Panc1 (cell line): ENCODE results near the gene SLC22A12. TPM values are rescaled to one million over a fixed set of nuclear protein-coding genes. Genes with fewer than 3 reads are reported as not detected.

Experiments used
- ATAC-seq: fragments of 200-7000 bp; cut with Tn5 transposase; 2 replicates; pipeline ENCODE4 v1.9.1; 2020; ENCODE audit warnings: mild to moderate bottlenecking, moderate library complexity
- BruUV-seq: library from RNA; stranded (reverse); fragments of 400-500 nt; replicated peaks from 2 replicates; lab custom pipeline; 2021; lab: Mats Ljungman, UMichigan
- CTCF ChIA-PET: fragments of 300-600 bp; sonication (Branson Sonifier 250); formaldehyde crosslinking; loops from one replicate; lab custom pipeline; 2022; ENCODE audit warnings: antibody characterized with exemption; lab: Charles Lee
- POLR2A ChIA-PET: fragments of 300-600 bp; sonication (Branson Sonifier 250); formaldehyde crosslinking; loops from one replicate; lab custom pipeline; 2022; ENCODE audit warnings: antibody characterized with exemption; lab: Charles Lee
- DNase-seq: peaks from one replicate; pipeline ENCODE4 v3.0.0-alpha.2; 2010; ENCODE audit warnings: low read depth, low spot score
- H3K27ac ChIP-seq: 2 replicates; pipeline ENCODE4 v1.5.1; 2011; ENCODE audit warnings: mild to moderate bottlenecking, low read length, inconsistent platforms
- H3K27me3 ChIP-seq: fragments of 200-500 bp; sonication (Bioruptor generic); 2 replicates; pipeline ENCODE4 v1.6.0; 2014; ENCODE audit warnings: low read length, inconsistent platforms; ENCODE audit not compliant: control insufficient read depth, insufficient read depth
- H3K36me3 ChIP-seq: fragments of 200-500 bp; sonication (Bioruptor generic); 2 replicates; pipeline ENCODE4 v1.5.1; 2014; ENCODE audit warnings: inconsistent platforms, mild to moderate bottlenecking, low read length, moderate library complexity; ENCODE audit not compliant: control insufficient read depth, insufficient read depth
- H3K4me1 ChIP-seq: 2 replicates; pipeline ENCODE4 v1.5.1; 2011; ENCODE audit warnings: inconsistent platforms, mild to moderate bottlenecking, low read length, moderate library complexity; ENCODE audit not compliant: control insufficient read depth, insufficient read depth
- H3K4me3 ChIP-seq, 2 experiments: 2 replicates each; pipeline ENCODE4 v1.5.1; 2011 to 2012; ENCODE audit warnings: low read depth in 2 of 2, low read length in 2 of 2, mild to moderate bottlenecking in 2 of 2, inconsistent platforms in 1 of 2, moderate library complexity in 1 of 2
- H3K9me3 ChIP-seq: fragments of 200-500 bp; sonication (Bioruptor generic); 2 replicates; pipeline ENCODE4 v1.5.1; 2014; ENCODE audit warnings: low read depth, mild to moderate bottlenecking, inconsistent platforms, low read length, moderate library complexity; ENCODE audit not compliant: control insufficient read depth, insufficient read depth
- POLR2AphosphoS5 ChIP-seq: IDR thresholded peaks from 2 replicates; pipeline ENCODE4 v1.6.1; 2012; ENCODE audit warnings: mild to moderate bottlenecking, low read depth, low read length, moderate library complexity
- SIN3A ChIP-seq: IDR thresholded peaks from 2 replicates; pipeline ENCODE4 v1.6.1; 2012; ENCODE audit warnings: low read depth, mild to moderate bottlenecking, low read length, moderate library complexity, borderline replicate concordance; ENCODE audit not compliant: insufficient read depth
- TCF7L2 ChIP-seq: IDR thresholded peaks from 2 replicates; pipeline ENCODE4 v1.6.1; 2011; ENCODE audit warnings: mild to moderate bottlenecking, low read depth, low read length, inconsistent platforms
- in situ Hi-C: cut with HindIII; loops from 2 replicates; pipeline ENCODE4 v1.10.0; 2016; ENCODE audit warnings: low sequenced_read_pairs, low pct_unique_long_range_greater_than_20kb
- intact Hi-C: fragments of 100-400 bp; cut with micrococcal nuclease; formaldehyde crosslinking; loops from one replicate; pipeline ENCODE4 v1.10.0; 2022; ENCODE audit not compliant: unreplicated experiment
- total RNA-seq: library from RNA; stranded (reverse); gene quantifications from one replicate; pipeline ENCODE4 v1.2.1, GENCODE V29; 2021; ENCODE audit not compliant: unreplicated experiment
- TF ChIP-seq, protein P1 (sequence below): fragments of 450-650 bp; IDR thresholded peaks from 2 replicates; pipeline ENCODE4 v1.5.1; 2017; ENCODE audit warnings: mild to moderate bottlenecking
- TF ChIP-seq, protein P2 (sequence below), 2 experiments: IDR thresholded peaks; 2 replicates each; pipeline ENCODE4 v1.6.1; 2011 to 2012; ENCODE audit warnings: low read depth in 2 of 2, control low read depth in 1 of 2, low read length in 1 of 2, mild to moderate bottlenecking in 1 of 2, moderate library complexity in 1 of 2; ENCODE audit not compliant: insufficient read depth in 1 of 2

Gene SLC22A12
- total RNA-seq, 1 experiment from 2014 or later = not detected

DNA sequence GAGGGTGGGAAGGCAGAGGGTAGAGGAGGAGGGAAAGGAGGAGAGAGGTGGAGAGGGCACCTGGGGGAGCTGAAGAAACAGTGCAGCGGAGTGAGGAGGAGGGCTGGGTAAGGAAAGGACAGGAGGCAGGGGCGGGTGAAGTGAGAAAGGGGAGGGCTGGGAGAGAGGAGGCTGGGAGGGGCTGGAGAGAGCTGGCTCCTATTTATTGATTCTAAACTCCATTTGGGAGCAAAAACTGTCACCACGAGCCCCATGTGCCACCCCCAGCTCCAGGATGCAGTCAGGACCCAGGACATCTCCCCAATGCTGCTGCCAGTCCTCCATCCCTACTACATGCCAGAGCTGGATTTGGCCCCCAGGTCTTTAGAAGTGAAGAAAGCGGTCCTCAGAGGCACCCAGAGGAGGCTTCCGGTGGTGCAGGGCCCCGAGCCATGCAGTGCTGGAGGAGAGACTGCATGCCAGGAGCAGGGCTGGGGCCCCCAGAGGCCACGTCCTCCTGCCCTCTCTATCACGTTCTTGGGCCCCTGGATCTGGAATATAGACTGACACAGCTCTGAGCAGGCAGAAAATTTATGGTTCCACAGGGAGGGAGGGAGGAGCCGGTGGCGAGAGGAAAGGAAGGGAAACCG is 53.7 kb downstream of the SLC22A12 start:
- no peaks in the 10 kb centered on the region for H3K4me1 ChIP-seq
- peaks cover 21% of the 10 kb centered on the region for H3K27me3 ChIP-seq
- POLR2A ChIA-PET = no interaction called here
- no peak overlapping the region for H3K4me3 ChIP-seq
- no TSS peak for BruUV-seq
- no peaks in the 10 kb centered on the region for H3K36me3 ChIP-seq
- ATAC-seq = peak; percentile 59
- H3K9me3 ChIP-seq = no peaks in the 10 kb centered on the region
- CTCF ChIA-PET = interaction anchor here (0.6 to 0.7 kb wide), 4 partner anchors 103 to 196 kb away, joined by 4 to 8 read pairs (median 4); no protein-coding TSS in a partner anchor
- TF ChIP-seq, protein P1, sequence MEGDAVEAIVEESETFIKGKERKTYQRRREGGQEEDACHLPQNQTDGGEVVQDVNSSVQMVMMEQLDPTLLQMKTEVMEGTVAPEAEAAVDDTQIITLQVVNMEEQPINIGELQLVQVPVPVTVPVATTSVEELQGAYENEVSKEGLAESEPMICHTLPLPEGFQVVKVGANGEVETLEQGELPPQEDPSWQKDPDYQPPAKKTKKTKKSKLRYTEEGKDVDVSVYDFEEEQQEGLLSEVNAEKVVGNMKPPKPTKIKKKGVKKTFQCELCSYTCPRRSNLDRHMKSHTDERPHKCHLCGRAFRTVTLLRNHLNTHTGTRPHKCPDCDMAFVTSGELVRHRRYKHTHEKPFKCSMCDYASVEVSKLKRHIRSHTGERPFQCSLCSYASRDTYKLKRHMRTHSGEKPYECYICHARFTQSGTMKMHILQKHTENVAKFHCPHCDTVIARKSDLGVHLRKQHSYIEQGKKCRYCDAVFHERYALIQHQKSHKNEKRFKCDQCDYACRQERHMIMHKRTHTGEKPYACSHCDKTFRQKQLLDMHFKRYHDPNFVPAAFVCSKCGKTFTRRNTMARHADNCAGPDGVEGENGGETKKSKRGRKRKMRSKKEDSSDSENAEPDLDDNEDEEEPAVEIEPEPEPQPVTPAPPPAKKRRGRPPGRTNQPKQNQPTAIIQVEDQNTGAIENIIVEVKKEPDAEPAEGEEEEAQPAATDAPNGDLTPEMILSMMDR = no peak; the same call in 1 of the 2 replicates
- TF ChIP-seq TCF7L2 (no peak), POLR2AphosphoS5 (no peak), SIN3A (no peak)
- TF ChIP-seq, protein P2, sequence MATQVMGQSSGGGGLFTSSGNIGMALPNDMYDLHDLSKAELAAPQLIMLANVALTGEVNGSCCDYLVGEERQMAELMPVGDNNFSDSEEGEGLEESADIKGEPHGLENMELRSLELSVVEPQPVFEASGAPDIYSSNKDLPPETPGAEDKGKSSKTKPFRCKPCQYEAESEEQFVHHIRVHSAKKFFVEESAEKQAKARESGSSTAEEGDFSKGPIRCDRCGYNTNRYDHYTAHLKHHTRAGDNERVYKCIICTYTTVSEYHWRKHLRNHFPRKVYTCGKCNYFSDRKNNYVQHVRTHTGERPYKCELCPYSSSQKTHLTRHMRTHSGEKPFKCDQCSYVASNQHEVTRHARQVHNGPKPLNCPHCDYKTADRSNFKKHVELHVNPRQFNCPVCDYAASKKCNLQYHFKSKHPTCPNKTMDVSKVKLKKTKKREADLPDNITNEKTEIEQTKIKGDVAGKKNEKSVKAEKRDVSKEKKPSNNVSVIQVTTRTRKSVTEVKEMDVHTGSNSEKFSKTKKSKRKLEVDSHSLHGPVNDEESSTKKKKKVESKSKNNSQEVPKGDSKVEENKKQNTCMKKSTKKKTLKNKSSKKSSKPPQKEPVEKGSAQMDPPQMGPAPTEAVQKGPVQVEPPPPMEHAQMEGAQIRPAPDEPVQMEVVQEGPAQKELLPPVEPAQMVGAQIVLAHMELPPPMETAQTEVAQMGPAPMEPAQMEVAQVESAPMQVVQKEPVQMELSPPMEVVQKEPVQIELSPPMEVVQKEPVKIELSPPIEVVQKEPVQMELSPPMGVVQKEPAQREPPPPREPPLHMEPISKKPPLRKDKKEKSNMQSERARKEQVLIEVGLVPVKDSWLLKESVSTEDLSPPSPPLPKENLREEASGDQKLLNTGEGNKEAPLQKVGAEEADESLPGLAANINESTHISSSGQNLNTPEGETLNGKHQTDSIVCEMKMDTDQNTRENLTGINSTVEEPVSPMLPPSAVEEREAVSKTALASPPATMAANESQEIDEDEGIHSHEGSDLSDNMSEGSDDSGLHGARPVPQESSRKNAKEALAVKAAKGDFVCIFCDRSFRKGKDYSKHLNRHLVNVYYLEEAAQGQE (IDR thresholded peaks at IDR 0.05; ENCODE audit: insufficient read depth in 1 of 2, low read depth in 2 of 2, low read length in 1 of 2) = no peak
- DNase-seq = no peak
- in situ Hi-C loops (no loop called here), intact Hi-C loops (loop anchor here (5.0 kb wide), 1 partner anchor 152 kb away; no protein-coding TSS in a partner anchor)
- H3K27ac ChIP-seq = no peak overlapping the region

DNA sequence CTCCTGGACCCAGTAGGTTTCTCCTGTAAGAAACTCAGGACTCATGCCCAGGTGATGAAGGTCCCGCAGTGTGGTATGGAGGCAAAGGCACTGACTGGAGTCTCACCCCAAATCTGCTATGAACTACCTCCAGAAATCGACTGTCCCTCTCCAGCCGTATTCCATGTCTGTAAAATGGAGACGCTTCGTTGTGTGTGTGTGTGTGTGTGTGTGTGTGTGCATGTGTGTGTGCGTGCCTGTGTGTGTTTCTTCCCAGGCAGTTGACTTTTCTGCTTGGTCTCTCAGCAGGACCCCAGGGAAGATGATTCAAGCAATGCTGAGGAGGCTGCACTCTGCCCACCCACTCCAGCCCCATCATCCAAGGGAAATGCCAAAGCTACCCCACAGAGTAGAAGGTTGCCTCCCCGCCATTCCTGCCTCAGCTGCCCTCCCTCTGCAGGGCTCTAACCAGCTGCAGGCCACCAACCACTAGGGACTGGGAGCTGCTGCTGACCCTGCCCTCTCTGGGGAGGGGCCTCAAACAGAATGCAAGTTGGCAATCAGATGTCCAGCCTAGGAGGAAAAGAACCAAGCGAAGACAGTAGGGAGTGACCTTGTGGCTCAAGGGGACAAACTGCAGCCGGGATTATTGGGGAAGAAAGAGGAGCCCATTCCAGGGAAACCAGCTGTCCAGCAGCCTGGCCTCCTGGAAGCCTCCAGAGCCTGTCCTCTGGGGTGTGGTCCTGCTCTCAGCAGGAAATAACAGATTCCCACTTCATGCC is 56.2 kb downstream of the SLC22A12 start:
- intact Hi-C loops (loop anchor here (5.0 kb wide), 1 partner anchor 155 kb away; no protein-coding TSS in a partner anchor), in situ Hi-C loops (no loop called here)
- ChIA-PET POLR2A (no interaction called here), CTCF (interaction anchor here (0.8 kb wide), 1 partner anchor 87 kb away, joined by 3 read pairs; no protein-coding TSS in a partner anchor)
- TF ChIP-seq, protein P2 (IDR thresholded peaks at IDR 0.05; ENCODE audit: insufficient read depth in 1 of 2, low read depth in 2 of 2, low read length in 1 of 2) = no peak
- TF ChIP-seq POLR2AphosphoS5 (no peak), SIN3A (no peak), TCF7L2 (no peak)
- TF ChIP-seq, protein P1 = no peak
- H3K9me3 ChIP-seq = no peaks in the 10 kb centered on the region
- no peaks in the 10 kb centered on the region for H3K4me1 ChIP-seq
- DNase-seq = no peak
- no peak for ATAC-seq
- H3K27me3 ChIP-seq = peaks cover 11% of the 10 kb centered on the region
- H3K4me3 ChIP-seq = no peak overlapping the region
- no peaks in the 10 kb centered on the region for H3K36me3 ChIP-seq
- H3K27ac ChIP-seq = no peak overlapping the region
- BruUV-seq = no TSS peak
